Uterus (tissue), 4 donors: Measurements from ENCODE around the gene RMI2. TPM values are rescaled to one million over a fixed set of nuclear protein-coding genes. Genes with fewer than 3 reads are reported as not detected.

Source experiments
- DNase-seq, 2 donors: peaks; one replicate each; pipeline ENCODE4 v3.0.0-alpha.2; 2019 to 2020
- H3K27ac ChIP-seq, 2 donors: fragments of 200-600 bp; sonication (generic); 1 replicate in 1 of 2; 2 replicates in 1 of 2; pipeline ENCODE4 v1.5.1; 2016 to 2018
- H3K27me3 ChIP-seq, 2 donors: fragments of 200-600 bp; sonication (generic); one replicate each; pipeline ENCODE4 v1.5.1; 2018 to 2019; ENCODE audit warnings: control low read depth in 1 of 2
- H3K36me3 ChIP-seq, 2 donors: fragments of 200-600 bp; sonication (generic); one replicate each; pipeline ENCODE4 v1.5.1; 2019; ENCODE audit warnings: control low read depth in 1 of 2
- H3K4me1 ChIP-seq, 2 donors: fragments of 200-600 bp; sonication (generic); one replicate each; pipeline ENCODE4 v1.5.1; 2018 to 2019; ENCODE audit warnings: control low read depth in 1 of 2
- H3K4me3 ChIP-seq, 2 donors: fragments of 200-600 bp; sonication (generic); 1 replicate in 1 of 2; 2 replicates in 1 of 2; pipeline ENCODE4 v1.5.1; 2018 to 2019; ENCODE audit warnings: mild to moderate bottlenecking in 1 of 2
- H3K9me3 ChIP-seq, 2 donors: fragments of 200-600 bp; sonication (generic); one replicate each; pipeline ENCODE4 v1.5.1; 2019; ENCODE audit warnings: control low read depth in 1 of 2
- POLR2A ChIP-seq, 2 donors: fragments of 450-650 bp; IDR thresholded peaks; one replicate each; pipeline ENCODE4 v1.6.1; 2016; ENCODE audit warnings: antibody characterized with exemption in 2 of 2, mild to moderate bottlenecking in 1 of 2, moderate library complexity in 1 of 2
- intact Hi-C: fragments of 100-400 bp; cut with DNase I; formaldehyde crosslinking; loops from one replicate; pipeline ENCODE4 v1.15.1; 2023; ENCODE audit warnings: low total_unique reads
- total RNA-seq, 4 donors: library from RNA; depleted of rRNA in 3 of 4; stranded (reverse); fragments of >200 nt in 3 of 4; gene quantifications; one replicate each; pipeline versions ENCODE4 v1.1.0 to v1.2.4, GENCODE V29; 2014 to 2023
- TF ChIP-seq, protein P1 (sequence below), 4 experiments: fragments of 200-600 bp in 2 of 4; fragments of 450-650 bp in 2 of 4; sonication (generic) in 2 of 4; IDR thresholded peaks; one replicate each; pipeline ENCODE4 v1.5.1; 2016 to 2019; ENCODE audit warnings: antibody characterized with exemption in 4 of 4, mild to moderate bottlenecking in 2 of 4, moderate library complexity in 1 of 4
- donor health status: DM: yes; HTN: yes; CAD: no.

Gene RMI2
- total RNA-seq, 4 donors from 2014 or later, result 0.49 to 15.3 TPM; not detected in 2

- Histone ChIP-seq H3K4me3 (no peak overlapping the region), H3K27me3 (no peaks in the 10 kb centered on the region), H3K9me3 (no peaks in the 10 kb centered on the region), H3K27ac (peak overlapping the region; percentile 67 to 75), H3K36me3 (no peaks in the 10 kb centered on the region), H3K4me1 (peaks cover 0 to 14% of the 10 kb centered on the region in 2 donors)
- intact Hi-C loops, result no loop called here
- TF ChIP-seq, protein P1, sequence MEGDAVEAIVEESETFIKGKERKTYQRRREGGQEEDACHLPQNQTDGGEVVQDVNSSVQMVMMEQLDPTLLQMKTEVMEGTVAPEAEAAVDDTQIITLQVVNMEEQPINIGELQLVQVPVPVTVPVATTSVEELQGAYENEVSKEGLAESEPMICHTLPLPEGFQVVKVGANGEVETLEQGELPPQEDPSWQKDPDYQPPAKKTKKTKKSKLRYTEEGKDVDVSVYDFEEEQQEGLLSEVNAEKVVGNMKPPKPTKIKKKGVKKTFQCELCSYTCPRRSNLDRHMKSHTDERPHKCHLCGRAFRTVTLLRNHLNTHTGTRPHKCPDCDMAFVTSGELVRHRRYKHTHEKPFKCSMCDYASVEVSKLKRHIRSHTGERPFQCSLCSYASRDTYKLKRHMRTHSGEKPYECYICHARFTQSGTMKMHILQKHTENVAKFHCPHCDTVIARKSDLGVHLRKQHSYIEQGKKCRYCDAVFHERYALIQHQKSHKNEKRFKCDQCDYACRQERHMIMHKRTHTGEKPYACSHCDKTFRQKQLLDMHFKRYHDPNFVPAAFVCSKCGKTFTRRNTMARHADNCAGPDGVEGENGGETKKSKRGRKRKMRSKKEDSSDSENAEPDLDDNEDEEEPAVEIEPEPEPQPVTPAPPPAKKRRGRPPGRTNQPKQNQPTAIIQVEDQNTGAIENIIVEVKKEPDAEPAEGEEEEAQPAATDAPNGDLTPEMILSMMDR (IDR thresholded peaks at IDR 0.05), result no peak
- TF ChIP-seq POLR2A (IDR thresholded peaks at IDR 0.05), result no peak
- no peak for DNase-seq
Observed at GRCh38 chr16:11348737-11349598, 3.7 kb downstream of the RMI2 start.

- no peaks in the 10 kb centered on the region for H3K36me3 ChIP-seq
- H3K4me1 ChIP-seq, result peaks cover 0 to 14% of the 10 kb centered on the region in 2 donors
- intact Hi-C loops, result no loop called here
- peak overlapping the region; percentile 67 to 75 for H3K27ac ChIP-seq
- no peaks in the 10 kb centered on the region for H3K9me3 ChIP-seq
- peak; percentile 47 to 58 for DNase-seq
- H3K27me3 ChIP-seq, result no peaks in the 10 kb centered on the region
- no peak overlapping the region for H3K4me3 ChIP-seq
- TF ChIP-seq, protein P1 (IDR thresholded peaks at IDR 0.05), result no peak
- no peak for TF ChIP-seq POLR2A (IDR thresholded peaks at IDR 0.05)
Observed at GRCh38 chr16:11349599-11350276, 4.5 kb downstream of the RMI2 start.

DNA sequence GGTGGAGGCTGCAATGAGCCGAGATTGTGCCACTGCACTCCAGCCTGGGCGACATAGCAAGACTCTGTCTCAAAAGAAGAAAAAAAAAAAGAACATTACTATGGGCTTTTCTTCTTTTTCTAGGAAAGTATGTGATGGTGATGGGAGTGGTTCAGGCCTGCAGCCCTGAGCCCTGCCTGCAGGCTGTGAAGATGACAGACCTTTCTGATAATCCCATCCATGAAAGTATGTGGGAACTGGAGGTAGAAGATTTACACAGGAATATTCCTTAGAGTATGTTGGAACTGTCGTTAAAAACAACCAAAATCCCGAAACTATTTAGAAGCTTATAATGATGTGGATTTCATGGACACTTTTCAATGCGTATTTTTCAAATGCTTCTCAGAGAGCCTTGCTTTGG lies 5.3 kb downstream of the RMI2 start:
- Histone ChIP-seq H3K27me3 (no peaks in the 10 kb centered on the region), H3K27ac (peak overlapping the region; percentile 67 to 75)

GRCh38 chr16:11350921-11351335 lies 5.7 kb downstream of the RMI2 start:
- no peaks in the 10 kb centered on the region for H3K9me3 ChIP-seq
- intact Hi-C loops, result no loop called here
- H3K4me3 ChIP-seq, result no peak overlapping the region
- H3K36me3 ChIP-seq, result no peaks in the 10 kb centered on the region
- peak overlapping the region; percentile 67 to 75 for H3K27ac ChIP-seq
- H3K4me1 ChIP-seq, result peaks cover 0 to 10% of the 10 kb centered on the region in 2 donors
- no peak for DNase-seq
- no peaks in the 10 kb centered on the region for H3K27me3 ChIP-seq
- TF ChIP-seq, protein P1 (IDR thresholded peaks at IDR 0.05), result no peak
- TF ChIP-seq POLR2A (IDR thresholded peaks at IDR 0.05), result no peak

More for the DNA sequence above, 5.3 kb downstream of the RMI2 start:
- intact Hi-C loops, result no loop called here
- TF ChIP-seq, protein P1 (IDR thresholded peaks at IDR 0.05), result no peak
- no peak for TF ChIP-seq POLR2A (IDR thresholded peaks at IDR 0.05)
- Histone ChIP-seq H3K4me3 (no peak overlapping the region), H3K9me3 (no peaks in the 10 kb centered on the region), H3K4me1 (peaks cover 0 to 13% of the 10 kb centered on the region in 2 donors), H3K36me3 (no peaks in the 10 kb centered on the region)
- DNase-seq, result no peak

DNA sequence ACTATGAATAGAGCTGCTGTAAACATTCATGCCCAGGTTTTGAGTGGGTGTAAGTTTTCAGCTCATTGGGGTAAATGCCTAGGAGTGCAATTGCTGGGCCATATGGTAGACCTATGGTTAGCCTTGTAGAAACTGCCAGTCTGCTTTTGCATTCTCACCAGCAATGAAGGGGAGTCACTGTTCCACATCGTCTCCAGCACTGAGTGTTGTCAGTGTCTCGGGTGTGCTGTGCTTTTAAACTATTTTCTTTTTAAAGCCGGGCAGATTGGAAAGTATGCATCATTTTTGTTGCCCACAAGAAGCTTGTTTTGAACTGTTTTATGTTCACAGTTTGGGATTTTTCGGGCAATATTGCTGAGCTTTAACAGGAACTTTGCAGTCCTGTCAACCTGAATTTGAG lies 7.9 kb downstream of the RMI2 start:
- intact Hi-C loops, result no loop called here
- no peak overlapping the region for H3K4me3 ChIP-seq
- no peaks in the 10 kb centered on the region for H3K36me3 ChIP-seq
- DNase-seq, result no peak
- TF ChIP-seq, protein P1 (IDR thresholded peaks at IDR 0.05), result no peak
- no peak for TF ChIP-seq POLR2A (IDR thresholded peaks at IDR 0.05)
- no peaks in the 10 kb centered on the region for H3K27me3 ChIP-seq
- peaks cover 0 to 16% of the 10 kb centered on the region in 2 donors for H3K4me1 ChIP-seq
- no peak overlapping the region for H3K27ac ChIP-seq
- H3K9me3 ChIP-seq, result no peaks in the 10 kb centered on the region
